Trophoblast cell (in vitro differentiated cells and primary cell): ENCODE results near the gene HOXA9.
A peak's percentile ranks its signal among the peaks of the same experiment; 100 is the strongest.

Experiments used
- DNase-seq, 2 donors: peaks; one replicate each; pipeline ENCODE4 v3.0.0-alpha.2; 2016
- H2AFZ ChIP-seq: 2 replicates; pipeline ENCODE4 v1.6.1; 2013; ENCODE audit warnings: low read length, moderate library complexity, mild to moderate bottlenecking; ENCODE audit not compliant: insufficient read depth, poor library complexity
- H2AK5ac ChIP-seq: 2 replicates; pipeline ENCODE4 v1.6.1; 2013; ENCODE audit warnings: mild to moderate bottlenecking, low read length
- H2BK120ac ChIP-seq: 2 replicates; pipeline ENCODE4 v1.6.1; 2013; ENCODE audit warnings: low read length, mild to moderate bottlenecking, moderate library complexity; ENCODE audit not compliant: insufficient read depth, poor library complexity
- H2BK12ac ChIP-seq: 2 replicates; pipeline ENCODE4 v1.6.1; 2013; ENCODE audit warnings: mild to moderate bottlenecking, low read length, moderate library complexity
- H2BK5ac ChIP-seq: 2 replicates; pipeline ENCODE4 v1.6.1; 2013; ENCODE audit warnings: low read length, low read depth, moderate library complexity, mild to moderate bottlenecking; ENCODE audit not compliant: poor library complexity
- H3K14ac ChIP-seq: 2 replicates; pipeline ENCODE4 v1.6.1; 2013; ENCODE audit warnings: mild to moderate bottlenecking, low read length
- H3K18ac ChIP-seq: 2 replicates; pipeline ENCODE4 v1.6.1; 2013; ENCODE audit warnings: mild to moderate bottlenecking, low read length
- H3K23ac ChIP-seq: 2 replicates; pipeline ENCODE4 v1.6.1; 2013; ENCODE audit warnings: low read length
- H3K27ac ChIP-seq: 2 replicates; pipeline ENCODE4 v1.5.1; 2013; ENCODE audit warnings: low read depth, mild to moderate bottlenecking, inconsistent platforms, low read length, moderate library complexity
- H3K27me3 ChIP-seq: 2 replicates; pipeline ENCODE4 v1.6.1; 2013; ENCODE audit warnings: inconsistent platforms, mild to moderate bottlenecking, low read length, moderate library complexity; ENCODE audit not compliant: insufficient read depth
- H3K36me3 ChIP-seq, 2 experiments: 1 replicate in 1 of 2; 2 replicates in 1 of 2; pipeline ENCODE4 v1.6.1; 2013; ENCODE audit warnings: low read length in 2 of 2, mild to moderate bottlenecking in 2 of 2, moderate library complexity in 1 of 2; ENCODE audit not compliant: insufficient read depth in 2 of 2, control insufficient read depth in 1 of 2
- H3K4ac ChIP-seq: 2 replicates; pipeline ENCODE4 v1.6.1; 2013; ENCODE audit warnings: low read depth, mild to moderate bottlenecking, low read length, moderate library complexity
- H3K4me1 ChIP-seq, 2 experiments: 1 replicate in 1 of 2; 2 replicates in 1 of 2; pipeline ENCODE4 v1.6.1; 2013; ENCODE audit warnings: low read length in 2 of 2, mild to moderate bottlenecking in 2 of 2, moderate library complexity in 1 of 2; ENCODE audit not compliant: insufficient read depth in 2 of 2, control insufficient read depth in 1 of 2
- H3K4me2 ChIP-seq: 2 replicates; pipeline ENCODE4 v1.6.1; 2013; ENCODE audit warnings: inconsistent platforms, mild to moderate bottlenecking, low read length, moderate library complexity
- H3K4me3 ChIP-seq: 2 replicates; pipeline ENCODE4 v1.5.1; 2013; ENCODE audit warnings: mild to moderate bottlenecking, low read depth, low read length, inconsistent platforms
- H3K79me1 ChIP-seq: one replicate; pipeline ENCODE4 v1.6.1; 2013; ENCODE audit warnings: low read length
- H3K79me2 ChIP-seq: 2 replicates; pipeline ENCODE4 v1.6.1; 2013; ENCODE audit warnings: low read length, mild to moderate bottlenecking; ENCODE audit not compliant: control insufficient read depth, insufficient read depth, poor library complexity
- H3K9ac ChIP-seq: 2 replicates; pipeline ENCODE4 v1.6.1; 2013; ENCODE audit warnings: mild to moderate bottlenecking, low read length
- H3K9me3 ChIP-seq: 2 replicates; pipeline ENCODE4 v1.6.1; 2013; ENCODE audit warnings: low read depth, mild to moderate bottlenecking, control low read depth, inconsistent platforms, low read length; ENCODE audit not compliant: insufficient read depth
- H4K12ac ChIP-seq: 2 replicates; pipeline ENCODE4 v1.6.1; 2013; ENCODE audit warnings: low read depth, mild to moderate bottlenecking, low read length, moderate library complexity
- H4K8ac ChIP-seq: 2 replicates; pipeline ENCODE4 v1.6.1; 2013; ENCODE audit warnings: low read depth, mild to moderate bottlenecking, low read length, moderate library complexity
- H4K91ac ChIP-seq: one replicate; pipeline ENCODE4 v1.6.1; 2013; ENCODE audit warnings: low read depth, mild to moderate bottlenecking, low read length, moderate library complexity
- WGBS: extraction: QIAGEN DNeasy Blood & Tissue Kit; methylation state at CpG from one replicate; pipeline ENCODE4 v1.1.7; 2013; ENCODE audit warnings: missing lambda C conversion rate; ENCODE audit not compliant: insufficient read length, insufficient coverage; ENCODE audit errors: extremely low coverage; 5-methylcytosine and 5-hydroxymethylcytosine counted together

Gene HOXA9

GRCh38 chr7:27173956-27174873, 8.9 kb upstream of the HOXA9 start, which contains the start of gene HOXA10:
Gene HOXA10, minus strand, starts transcription at chr7:27174320. Its CDS starts 14 bp downstream, at chr7:27174306.
- peaks cover 86% of the 10 kb centered on the region for H3K27me3 ChIP-seq
- peak within 1 kb of the TSS; percentile 51 for H3K4me2 ChIP-seq

GRCh38 chr7:27173511-27173955, 8.2 kb upstream of the HOXA9 start:
- Histone ChIP-seq H2BK120ac (no peak overlapping the region), H3K18ac (no peak overlapping the region), H3K9ac (no peak overlapping the region), H3K4me2 (peak overlapping the region; percentile 51), H4K91ac (no peak overlapping the region), H3K27ac (no peak overlapping the region), H2AFZ (peak overlapping the region; percentile 54), H3K36me3 (no peaks in the 10 kb centered on the region), H3K14ac (no peak overlapping the region), H4K12ac (no peak overlapping the region), H3K4me1 (peaks cover 6 to 20% of the 10 kb centered on the region in 2 experiments), H3K79me1 (no peaks in the 10 kb centered on the region), H3K27me3 (peaks cover 88% of the 10 kb centered on the region), H3K79me2 (no peaks in the 10 kb centered on the region), H3K9me3 (peaks cover 44% of the 10 kb centered on the region), H3K4ac (no peak overlapping the region), H4K8ac (no peak overlapping the region), H2BK5ac (no peak overlapping the region), H2BK12ac (no peak overlapping the region), H3K4me3 (peak overlapping the region; percentile 25), H2AK5ac (no peak overlapping the region), H3K23ac (no peak overlapping the region)
- DNase-seq: peak in 1 of 2 donors; percentile 40
- WGBS: no CpG with 5 or more reads among the region's 59 CpGs

More at GRCh38 chr7:27173956-27174873, 8.9 kb upstream of the HOXA9 start, which contains the start of gene HOXA10:
- no peak within 1 kb of the TSS for H2BK12ac ChIP-seq
- no peak within 1 kb of the TSS for H3K4ac ChIP-seq
- H3K23ac ChIP-seq: no peak within 1 kb of the TSS
- no peak within 1 kb of the TSS for H4K8ac ChIP-seq
- H2BK5ac ChIP-seq: no peak within 1 kb of the TSS
- no peak within 1 kb of the TSS for H2AK5ac ChIP-seq
- H2AFZ ChIP-seq: peak within 1 kb of the TSS; percentile 54
- H3K4me1 ChIP-seq: peaks cover 6 to 20% of the 10 kb centered on the region in 2 experiments
- H2BK120ac ChIP-seq: no peak within 1 kb of the TSS
- no peak for DNase-seq
- no CpG with 5 or more reads among the region's 82 CpGs for WGBS
- no peak within 1 kb of the TSS for H3K9ac ChIP-seq
- H4K91ac ChIP-seq: no peak within 1 kb of the TSS
- peaks cover 42% of the 10 kb centered on the region for H3K9me3 ChIP-seq
- no peak within 1 kb of the TSS for H3K18ac ChIP-seq
- H3K36me3 ChIP-seq: no peaks in the 10 kb centered on the region
- no peak within 1 kb of the TSS for H3K14ac ChIP-seq
- no peak within 1 kb of the TSS for H4K12ac ChIP-seq
- H3K27ac ChIP-seq: no peak within 1 kb of the TSS
- no peaks in the 10 kb centered on the region for H3K79me2 ChIP-seq
- no peaks in the 10 kb centered on the region for H3K79me1 ChIP-seq
- H3K4me3 ChIP-seq: peak within 1 kb of the TSS; percentile 25

DNA sequence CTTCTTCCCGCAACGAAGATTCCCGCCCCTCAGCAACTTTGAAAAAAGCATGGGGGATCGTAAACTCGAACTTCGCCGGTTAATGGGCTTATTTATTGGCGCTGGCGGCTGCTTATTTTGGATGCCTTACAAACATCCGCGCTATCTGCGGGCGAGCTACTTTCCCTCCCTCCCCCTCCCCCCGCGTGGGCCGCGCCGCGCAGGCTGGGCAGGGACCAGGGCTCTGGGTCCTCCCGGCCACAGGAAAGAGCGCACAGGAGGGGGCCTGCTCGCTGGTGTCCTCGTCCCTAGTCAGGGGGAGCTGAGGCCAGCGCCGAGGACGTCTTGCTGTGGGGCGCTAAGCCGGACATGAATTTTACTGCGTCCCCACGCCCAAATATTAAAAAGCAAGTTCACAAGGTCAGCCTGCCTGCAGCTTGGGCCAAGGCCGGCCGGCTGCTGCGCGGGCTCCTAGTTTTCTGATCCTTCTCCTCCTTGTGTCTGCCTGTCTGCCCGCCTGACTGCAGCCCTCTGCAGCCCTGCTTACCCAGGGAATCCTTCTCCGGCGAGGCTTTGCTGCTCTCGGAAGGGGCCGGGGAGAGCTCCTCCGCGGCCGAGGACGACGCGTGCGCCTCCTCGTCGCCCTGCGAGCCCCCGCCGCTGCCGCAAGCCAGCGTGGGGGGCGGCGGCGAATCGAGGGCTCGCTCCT, 7.6 kb upstream of the HOXA9 start:
- Histone ChIP-seq H3K4me1 (peaks cover 6 to 20% of the 10 kb centered on the region in 2 experiments), H3K4ac (no peak overlapping the region), H3K23ac (no peak overlapping the region), H2BK120ac (no peak overlapping the region), H2BK5ac (no peak overlapping the region), H3K27ac (no peak overlapping the region), H3K79me2 (no peaks in the 10 kb centered on the region), H3K9ac (no peak overlapping the region), H4K8ac (no peak overlapping the region), H2AFZ (peak overlapping the region; percentile 54), H2BK12ac (no peak overlapping the region), H3K27me3 (peaks cover 90% of the 10 kb centered on the region), H3K14ac (no peak overlapping the region), H3K9me3 (peaks cover 48% of the 10 kb centered on the region), H3K18ac (no peak overlapping the region), H4K12ac (no peak overlapping the region), H3K79me1 (no peaks in the 10 kb centered on the region), H3K4me3 (peak overlapping the region; percentile 25), H3K36me3 (no peaks in the 10 kb centered on the region), H2AK5ac (no peak overlapping the region), H3K4me2 (peak overlapping the region; percentile 51), H4K91ac (no peak overlapping the region)
- no CpG with 5 or more reads among the region's 58 CpGs for WGBS
- peak in 1 of 2 donors; percentile 39 for DNase-seq

DNA sequence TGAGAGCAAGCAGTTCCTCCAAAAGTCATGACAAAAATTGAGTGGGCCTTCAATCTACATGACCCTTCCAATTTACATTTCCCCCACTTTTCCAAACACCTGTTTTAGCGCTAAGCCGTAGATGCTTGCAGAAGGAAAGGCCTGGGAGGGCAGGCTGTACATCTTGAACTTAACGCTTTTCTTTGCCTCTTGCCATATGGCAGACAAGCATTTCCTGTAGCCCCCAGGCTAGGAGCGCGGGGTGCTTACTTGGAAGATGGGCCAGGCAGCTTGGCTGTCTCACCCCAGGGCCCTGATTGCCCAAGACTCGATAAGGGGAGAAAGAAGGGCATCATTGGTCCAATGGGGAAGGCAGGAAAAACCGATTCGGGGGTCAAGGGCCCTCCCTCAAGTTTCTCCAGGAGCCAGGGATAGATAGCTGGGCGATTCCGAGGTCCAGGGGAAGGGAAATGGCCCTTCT, 7.0 kb upstream of the HOXA9 start:
- no peaks in the 10 kb centered on the region for H3K79me2 ChIP-seq
- no peak overlapping the region for H3K27ac ChIP-seq
- no peak overlapping the region for H2BK120ac ChIP-seq
- no peak overlapping the region for H2AFZ ChIP-seq
- no CpG with 5 or more reads among the region's 10 CpGs for WGBS
- H4K12ac ChIP-seq: no peak overlapping the region
- peaks cover 6 to 20% of the 10 kb centered on the region in 2 experiments for H3K4me1 ChIP-seq
- H3K4ac ChIP-seq: no peak overlapping the region
- no peaks in the 10 kb centered on the region for H3K36me3 ChIP-seq
- no peak overlapping the region for H2BK12ac ChIP-seq
- H3K18ac ChIP-seq: no peak overlapping the region
- H3K14ac ChIP-seq: no peak overlapping the region
- no peak overlapping the region for H2AK5ac ChIP-seq
- DNase-seq: no peak
- H2BK5ac ChIP-seq: no peak overlapping the region
- no peak overlapping the region for H4K8ac ChIP-seq
- no peak overlapping the region for H3K4me3 ChIP-seq
- H3K23ac ChIP-seq: no peak overlapping the region
- H3K9ac ChIP-seq: no peak overlapping the region
- H3K9me3 ChIP-seq: peaks cover 48% of the 10 kb centered on the region
- H4K91ac ChIP-seq: no peak overlapping the region
- H3K27me3 ChIP-seq: peaks cover 89% of the 10 kb centered on the region
- H3K79me1 ChIP-seq: no peaks in the 10 kb centered on the region
- no peak overlapping the region for H3K4me2 ChIP-seq
